HG03097 (cell line): ENCODE data around the gene TMEM234.

ENCODE experiments used
- ATAC-seq: cut with Tn5 transposase; IDR thresholded peaks from one replicate; pipeline ENCODE4 v1.9.1; 2021; ENCODE audit not compliant: unreplicated experiment, low FRiP score

The TMEM234 gene

DNA sequence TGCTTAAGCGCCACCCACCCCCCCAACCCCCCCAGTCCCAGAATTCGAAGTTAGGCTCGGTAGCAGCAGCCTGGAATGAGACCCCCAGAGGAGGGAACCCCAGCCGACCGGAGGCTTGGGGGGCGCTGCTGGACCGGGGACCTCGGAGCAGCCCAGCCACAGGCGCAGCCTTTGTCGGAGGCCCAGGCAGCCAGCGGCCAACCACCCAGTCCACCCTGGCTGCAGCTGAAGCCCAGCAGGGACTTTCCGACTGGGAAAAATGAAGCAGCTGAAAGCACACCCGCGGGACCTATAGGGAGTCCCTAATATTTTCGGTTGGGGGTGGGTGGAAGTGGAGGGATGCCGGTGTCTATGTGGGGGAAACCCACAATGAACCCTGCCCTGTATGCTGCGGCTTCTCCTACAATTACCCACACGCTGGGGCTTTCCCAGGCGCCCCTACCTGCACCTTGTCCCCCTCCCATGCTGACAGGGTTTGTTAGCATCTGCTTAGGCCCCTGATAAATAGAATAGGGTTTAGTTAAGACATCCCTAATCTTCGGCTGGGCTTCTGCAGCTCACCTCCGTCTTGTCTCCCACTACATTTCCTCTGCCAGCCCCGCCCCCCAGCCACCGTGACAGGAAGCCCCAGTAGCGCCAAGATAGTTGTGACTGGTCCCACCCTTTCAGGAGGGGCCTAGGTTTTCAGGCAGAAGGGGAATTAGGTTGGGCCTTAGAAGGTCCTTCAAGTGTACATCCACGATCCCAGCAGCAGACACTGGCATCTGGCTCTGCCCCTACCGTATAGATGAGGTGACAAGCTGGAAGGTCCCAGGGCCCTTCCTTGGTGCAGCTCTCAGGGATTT, 20.9 kb downstream of the TMEM234 start:
- ATAC-seq: peak; percentile 33

DNA sequence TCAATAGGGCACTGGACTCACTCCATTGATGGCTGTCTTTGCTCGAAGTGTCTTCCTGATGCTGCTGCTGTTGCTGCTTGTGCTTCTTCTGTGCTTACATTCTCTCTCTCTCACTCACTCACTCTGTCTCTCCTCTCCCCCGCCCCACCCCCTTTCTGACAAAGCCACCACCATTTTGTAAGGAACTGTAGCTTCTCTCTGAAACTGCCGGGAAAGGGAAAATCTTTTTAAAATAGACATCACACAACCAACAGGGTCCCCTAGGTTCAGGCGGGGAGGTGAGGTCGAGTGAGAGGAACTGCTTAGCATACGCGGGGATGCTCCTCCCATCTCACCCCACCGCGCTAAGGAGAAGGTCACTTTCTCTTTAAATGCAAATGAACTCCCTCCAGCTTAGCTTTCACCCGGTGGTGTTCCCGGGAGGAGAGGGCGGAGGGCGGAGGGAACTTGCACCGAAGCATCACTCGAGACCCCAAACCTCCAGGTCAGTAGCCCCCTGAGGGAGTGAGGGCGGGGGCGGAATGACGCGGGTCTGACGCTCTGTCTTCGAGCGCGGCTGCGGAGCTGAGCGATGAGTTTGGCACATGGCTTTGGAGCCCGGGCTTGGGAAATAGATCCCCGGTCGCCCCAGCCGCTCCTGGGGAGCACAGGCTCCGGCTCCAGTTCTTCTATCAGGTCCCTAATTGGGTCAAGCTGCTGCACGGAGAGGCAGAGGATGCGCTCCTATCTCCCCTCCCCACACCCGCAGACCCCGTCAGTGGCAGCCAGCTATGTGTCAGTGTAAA, 21.7 kb downstream of the TMEM234 start, which contains the start of gene CCDC28B:
TSS of gene CCDC28B (plus strand) at position 370 of the 785 bp plus-strand sequence. CDS start 1,341 bp downstream, outside the sequence.
- no peak for ATAC-seq

DNA sequence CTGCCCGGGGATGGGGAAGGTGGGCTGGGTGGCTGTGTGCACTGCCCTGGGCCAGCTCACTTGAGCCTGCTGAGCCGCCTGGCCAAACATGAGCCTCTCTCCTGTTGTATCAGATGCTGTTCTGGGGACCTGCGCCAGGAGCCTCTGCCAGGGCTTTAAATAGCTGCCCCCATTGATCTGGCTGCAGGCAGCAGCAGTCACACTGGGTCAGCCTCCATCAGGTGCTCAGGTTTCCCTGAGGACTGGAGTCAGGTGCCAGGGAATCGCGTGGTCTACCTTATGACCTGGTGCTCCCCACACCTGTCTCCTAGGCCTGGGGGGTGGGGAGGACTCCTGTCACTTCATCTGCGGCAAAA, 22.5 kb downstream of the TMEM234 start:
- ATAC-seq: no peak

DNA sequence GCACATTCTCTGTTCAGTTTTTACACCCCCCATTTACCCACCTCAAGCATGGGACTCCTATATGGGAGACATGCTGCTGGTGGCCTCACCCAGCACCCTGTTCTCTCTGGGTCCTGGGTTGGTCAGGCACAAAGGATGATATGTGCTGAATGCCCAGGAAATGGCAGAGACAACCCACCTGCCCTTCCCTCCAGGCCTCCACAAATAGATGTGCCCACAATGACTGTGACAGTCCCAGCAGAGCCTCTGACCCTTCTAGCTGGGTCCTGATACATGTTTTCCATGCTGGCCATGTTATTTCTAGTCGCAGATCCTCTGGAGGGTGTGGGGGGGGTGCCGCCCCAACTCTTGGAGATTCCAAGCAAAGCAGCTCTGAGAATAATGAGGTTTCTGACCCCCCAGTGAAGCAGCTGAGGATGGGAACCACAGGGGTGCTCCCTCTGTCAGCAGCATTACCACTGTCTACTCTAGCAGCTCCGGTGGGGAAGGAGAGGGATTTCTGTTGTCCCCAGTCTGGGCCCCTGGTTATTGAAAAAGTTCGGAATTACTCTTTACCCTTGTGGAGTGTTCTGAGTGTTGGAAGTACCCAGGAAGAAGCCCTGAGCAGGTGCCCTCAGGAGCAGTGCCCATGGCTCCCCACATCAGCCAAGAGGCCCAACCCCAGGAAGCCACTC, 23.0 kb downstream of the TMEM234 start:
- ATAC-seq: no peak

DNA sequence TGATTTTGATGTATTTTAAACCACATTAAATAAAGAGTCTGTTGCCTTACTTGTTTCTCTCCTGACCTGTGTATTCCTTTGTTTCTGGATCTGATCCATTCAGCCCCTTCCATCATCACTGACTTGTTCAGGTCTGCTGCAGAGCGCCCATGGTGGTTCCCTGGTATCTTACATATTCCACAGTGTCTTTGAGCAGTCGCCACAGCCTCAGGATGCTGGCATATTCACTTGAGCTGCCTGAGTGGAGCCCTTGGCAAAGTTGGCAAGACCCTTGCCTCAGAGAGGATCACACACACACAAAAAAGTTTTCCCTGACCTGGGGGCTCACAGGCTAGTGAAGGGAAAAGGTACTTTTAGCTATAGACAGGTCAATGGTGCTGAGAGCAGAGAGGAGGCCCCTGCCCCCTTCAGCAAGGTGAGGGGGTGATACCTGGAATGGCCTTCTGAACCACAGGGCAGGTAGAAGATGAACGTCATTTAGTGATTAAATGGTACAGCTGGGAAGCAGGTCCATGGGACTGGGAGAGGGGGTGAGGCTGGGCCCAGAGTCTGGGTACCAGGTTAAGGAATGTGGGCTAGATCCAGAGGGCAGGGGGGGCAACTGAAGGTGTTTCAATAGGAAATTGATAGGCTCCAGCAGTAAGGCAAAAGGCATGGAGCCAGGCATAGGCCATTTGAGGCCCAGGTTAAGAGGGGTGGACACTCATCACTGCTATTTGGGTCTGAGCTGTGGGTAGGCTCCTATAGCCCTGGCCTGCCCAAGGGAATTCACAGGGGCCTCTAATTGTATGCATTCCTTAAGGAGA, 23.7 kb downstream of the TMEM234 start:
- ATAC-seq: no peak

DNA sequence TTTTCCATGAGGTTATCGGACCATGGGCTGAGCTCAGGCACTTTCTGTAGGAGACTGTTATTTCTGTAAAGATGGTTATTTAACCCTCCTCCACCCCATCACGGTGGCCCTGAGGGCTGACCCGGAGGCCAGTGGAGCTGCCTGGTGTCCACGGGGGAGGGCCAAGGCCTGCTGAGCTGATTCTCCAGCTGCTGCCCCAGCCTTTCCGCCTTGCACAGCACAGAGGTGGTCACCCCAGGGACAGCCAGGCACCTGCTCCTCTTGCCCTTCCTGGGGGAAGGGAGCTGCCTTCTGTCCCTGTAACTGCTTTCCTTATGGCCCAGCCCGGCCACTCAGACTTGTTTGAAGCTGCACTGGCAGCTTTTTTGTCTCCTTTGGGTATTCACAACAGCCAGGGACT, 24.3 kb downstream of the TMEM234 start:
- ATAC-seq: no peak

DNA sequence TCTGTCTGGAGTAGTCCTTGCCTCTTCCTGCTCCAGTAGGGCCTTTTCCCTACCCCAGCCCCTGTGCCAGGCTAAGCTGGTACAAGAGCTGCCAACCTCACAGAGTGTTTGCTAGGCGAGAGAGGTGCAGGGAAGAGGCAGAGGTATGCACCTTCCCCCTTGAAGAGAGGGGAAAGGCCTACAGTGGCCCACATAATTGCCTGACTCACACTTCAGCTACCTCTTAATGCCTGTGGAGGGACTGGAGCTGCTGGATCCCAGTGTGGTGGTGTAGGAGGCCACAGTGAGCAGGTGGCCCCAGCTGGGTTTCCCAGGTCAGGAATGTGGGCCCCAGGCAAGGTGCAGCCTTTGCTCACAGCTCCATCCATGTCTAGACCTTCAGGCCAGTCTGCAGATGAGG, 25.1 kb downstream of the TMEM234 start:
- ATAC-seq: no peak

DNA sequence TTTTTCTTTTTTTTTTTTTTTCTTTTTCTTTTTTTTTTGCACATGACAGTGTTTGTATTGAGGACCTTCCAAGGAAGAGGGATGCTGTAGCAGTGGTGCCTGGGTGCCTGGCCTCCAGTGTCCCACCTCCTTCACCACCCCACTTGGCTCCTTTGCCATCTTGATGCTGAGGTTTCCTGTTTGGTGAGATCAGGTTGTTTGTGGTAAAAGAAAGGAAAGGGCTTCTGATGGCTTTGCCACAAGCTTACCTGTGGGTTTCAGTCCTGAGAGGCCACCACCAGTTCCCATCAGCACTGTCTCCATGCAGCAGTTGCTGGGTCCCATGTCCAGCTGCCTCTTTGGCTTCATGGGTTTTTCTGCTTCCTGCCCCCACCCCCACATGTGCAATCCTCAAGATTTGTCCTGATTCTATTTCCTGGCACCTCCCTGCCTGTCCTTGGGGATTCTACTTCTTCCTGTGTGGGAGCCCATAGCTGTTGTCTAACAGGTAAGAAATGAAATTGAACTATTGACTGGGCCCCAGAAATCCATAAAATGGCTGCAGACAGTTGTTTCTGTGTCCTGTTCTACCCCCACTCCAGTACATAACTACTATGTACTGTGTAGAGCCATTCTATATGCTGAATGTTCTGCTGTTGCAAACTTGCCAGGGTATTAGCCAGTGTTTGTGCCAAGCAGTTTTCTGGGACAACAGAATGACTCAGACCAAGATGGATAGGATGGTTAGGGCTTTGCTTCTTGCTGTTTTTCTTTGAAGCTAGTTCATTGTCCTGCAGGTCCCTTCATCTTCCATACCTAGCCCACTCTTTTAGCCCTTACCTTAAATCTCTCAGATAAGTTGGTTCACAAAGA, 26.0 kb downstream of the TMEM234 start:
- no peak for ATAC-seq

DNA sequence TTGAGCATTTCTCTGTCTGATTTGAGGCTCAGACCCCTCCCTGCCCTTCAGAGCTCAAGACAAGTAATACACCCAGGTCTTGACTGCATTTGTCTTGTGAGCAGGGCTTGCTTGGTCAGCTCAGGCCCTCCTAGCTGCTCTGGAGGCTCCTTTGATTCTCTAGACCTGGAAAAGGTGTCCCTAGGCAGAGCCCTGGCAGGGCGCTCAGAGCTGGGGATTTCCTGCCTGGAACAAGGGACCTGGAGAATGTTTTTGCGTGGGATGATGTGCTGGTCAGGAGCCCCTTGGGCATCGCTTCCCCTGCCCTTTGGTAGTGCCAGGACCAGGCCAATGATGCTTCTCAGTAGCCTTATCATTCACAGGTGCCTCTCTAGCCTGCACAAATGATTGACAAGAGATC, 26.6 kb downstream of the TMEM234 start:
- ATAC-seq: no peak

DNA sequence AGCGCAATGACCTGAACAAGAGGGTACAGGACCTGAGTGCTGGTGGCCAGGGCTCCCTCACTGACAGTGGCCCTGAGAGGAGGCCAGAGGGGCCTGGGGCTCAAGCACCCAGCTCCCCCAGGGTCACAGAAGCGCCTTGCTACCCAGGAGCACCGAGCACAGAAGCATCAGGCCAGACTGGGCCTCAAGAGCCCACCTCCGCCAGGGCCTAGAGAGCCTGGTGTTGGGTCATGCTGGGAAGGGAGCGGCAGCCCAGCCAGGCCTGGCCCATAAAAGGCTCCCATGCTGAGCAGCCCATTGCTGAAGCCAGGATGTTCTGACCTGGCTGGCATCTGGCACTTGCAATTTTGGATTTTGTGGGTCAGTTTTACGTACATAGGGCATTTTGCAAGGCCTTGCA, 27.2 kb downstream of the TMEM234 start:
- ATAC-seq: no peak

DNA sequence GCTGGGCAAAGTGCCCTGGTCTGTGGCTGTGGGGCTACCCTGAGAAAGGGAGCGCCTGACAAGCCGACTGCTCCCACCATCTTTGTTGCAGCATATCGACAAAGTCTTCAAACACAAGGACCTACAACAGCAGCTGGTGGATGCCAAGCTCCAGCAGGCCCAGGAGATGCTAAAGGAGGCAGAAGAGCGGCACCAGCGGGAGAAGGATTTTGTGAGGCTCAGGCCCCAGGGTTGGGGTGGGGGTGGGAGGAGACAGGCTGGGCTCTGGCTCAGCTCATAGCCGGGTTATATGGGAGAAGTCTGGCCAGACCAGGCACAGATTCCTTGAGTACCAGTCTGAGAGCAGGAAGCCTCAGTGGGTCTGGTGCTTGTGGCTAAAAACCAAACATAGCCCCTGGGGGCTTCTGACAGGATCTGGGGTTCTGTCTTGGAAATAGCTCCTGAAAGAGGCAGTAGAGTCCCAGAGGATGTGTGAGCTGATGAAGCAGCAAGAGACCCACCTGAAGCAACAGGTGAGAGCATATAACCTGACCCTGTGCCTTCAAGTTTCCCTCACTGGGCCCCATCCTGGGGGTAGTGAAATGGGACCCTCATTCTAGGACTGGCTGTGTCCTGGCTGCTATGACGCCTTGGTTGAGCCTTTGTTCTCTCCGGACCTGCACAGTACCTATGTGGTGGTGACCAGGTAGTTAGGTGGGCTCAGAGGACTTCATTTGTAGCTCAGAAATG, 29.8 kb downstream of the TMEM234 start:
- no peak for ATAC-seq

DNA sequence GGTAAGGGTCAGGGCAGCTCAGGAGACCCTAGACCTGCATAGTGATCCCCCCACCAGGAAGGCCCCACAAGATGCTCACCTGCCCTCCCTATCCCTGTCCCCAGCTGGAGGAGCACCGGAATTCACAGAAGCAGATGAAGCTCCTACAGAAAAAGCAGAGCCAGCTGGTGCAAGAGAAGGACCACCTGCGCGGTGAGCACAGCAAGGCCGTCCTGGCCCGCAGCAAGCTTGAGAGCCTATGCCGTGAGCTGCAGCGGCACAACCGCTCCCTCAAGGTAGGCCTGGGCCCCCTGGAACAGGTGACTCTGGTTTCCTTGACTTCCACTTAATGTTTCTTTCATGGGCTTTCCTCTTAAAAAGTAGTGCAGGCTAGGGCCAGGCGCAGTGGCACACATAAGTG, 34.3 kb downstream of the TMEM234 start:
- no peak for ATAC-seq

DNA sequence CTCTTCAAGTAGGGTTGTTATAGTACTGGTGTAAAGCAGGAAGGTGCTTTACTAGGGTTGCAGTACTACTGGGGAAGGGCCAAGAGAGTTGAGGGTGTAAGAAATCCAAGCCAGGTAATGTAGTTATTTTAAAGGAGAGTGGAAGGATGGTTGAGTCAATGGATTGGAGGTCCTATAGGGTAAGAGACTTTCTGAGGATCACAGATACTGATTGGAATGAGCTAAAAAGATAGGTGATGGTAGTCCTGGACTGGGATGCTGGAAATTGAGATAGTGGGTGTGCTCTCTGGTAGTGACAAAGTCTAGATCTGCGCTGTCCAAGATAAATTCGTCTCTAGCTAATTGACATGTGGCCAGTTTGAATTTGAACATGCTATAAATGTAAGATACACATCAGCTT, 35.7 kb downstream of the TMEM234 start:
- ATAC-seq: no peak

DNA sequence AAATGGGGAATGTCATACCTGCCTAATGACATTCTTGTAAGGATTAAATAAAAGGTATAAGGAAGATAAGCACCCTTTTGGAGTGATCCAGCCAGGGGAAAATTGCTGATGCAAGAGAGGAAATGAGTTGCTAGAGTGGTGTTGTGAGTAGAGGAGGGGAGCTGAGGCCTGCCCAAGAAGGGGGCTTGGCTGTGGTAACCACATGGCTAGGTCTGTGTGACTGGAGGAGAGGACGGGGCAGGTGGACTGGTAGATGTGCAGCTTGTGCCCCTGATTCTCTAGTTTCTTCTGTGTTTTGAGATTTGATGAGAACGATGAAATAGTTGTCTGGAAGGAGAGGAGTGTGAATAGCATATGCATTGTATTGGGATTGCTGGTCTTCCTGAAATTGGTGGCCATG, 36.1 kb downstream of the TMEM234 start:
- ATAC-seq: no peak

DNA sequence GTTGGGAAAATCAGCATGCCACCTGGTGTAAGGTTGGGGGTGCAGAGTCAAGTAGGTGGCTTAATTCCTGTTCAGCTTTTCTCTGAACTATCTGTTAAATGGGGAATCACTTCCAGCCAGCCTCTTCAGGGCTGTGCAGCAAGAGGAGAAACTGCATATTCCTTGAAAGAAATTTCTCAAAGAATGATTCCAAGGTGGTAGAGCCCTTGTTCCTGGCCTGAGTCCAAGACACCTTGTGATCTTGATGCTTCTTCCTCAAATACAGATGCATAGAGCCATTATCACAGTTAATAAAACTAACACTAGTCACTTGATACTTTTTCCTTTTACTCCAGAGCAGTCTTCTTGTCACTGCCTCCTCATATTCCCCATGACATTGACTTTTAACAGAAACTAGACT, 37.5 kb downstream of the TMEM234 start:
- no peak for ATAC-seq

DNA sequence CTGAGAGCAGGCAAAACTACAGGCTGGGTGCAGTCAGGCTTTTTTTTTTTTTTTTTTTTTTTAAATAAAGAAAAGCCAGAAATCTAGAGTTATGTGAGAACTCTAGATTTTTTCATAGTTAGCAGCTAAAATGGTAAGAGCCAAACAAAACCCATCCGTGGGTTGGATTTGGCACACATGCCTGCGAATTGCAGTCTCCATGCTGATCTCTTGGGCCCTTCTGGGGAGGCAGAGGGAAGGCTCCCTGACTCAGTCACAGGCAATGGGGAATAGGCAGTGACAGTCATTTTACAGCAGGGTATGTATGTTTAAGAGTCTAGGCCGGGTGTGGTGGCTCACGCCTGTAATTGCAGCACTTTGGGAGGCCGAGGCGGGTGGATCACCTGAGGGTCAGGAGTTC, 40.1 kb downstream of the TMEM234 start:
- ATAC-seq: no peak

DNA sequence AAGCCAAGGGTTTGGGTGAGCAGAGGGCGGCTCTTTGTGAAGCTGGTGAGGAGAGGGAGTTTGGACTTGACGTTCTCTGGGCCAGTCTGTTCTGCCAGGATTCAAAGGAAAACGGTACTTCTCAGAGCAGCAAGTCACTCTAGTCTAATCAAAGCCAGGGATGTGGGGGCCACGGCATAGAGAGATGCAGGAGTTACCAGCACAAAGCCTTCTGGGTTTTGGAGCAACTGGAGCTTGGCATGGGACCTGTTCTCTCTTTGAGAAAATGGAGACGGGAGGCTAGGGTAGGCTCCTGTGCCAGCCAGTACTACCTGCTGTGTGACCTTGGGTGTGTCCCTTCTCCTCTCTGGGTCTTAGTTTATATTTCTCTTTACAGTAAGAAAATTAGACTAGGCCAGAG, 40.6 kb downstream of the TMEM234 start:
- ATAC-seq: no peak

DNA sequence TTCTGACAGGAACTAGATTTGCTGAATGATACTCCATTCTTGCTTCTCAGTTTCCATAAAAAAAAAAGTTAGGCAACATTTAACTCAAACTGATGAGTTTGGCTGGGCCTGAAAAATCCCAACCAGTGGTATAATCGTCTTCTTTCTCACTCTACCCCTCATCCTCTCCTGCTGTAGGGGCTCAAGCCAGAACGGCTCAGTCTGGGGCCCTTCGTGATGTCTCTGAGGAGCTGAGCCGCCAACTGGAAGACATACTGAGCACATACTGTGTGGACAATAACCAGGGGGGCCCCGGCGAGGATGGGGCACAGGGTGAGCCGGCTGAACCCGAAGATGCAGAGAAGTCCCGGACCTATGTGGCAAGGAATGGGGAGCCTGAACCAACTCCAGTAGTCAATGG, 41.1 kb downstream of the TMEM234 start:
- ATAC-seq: no peak
